Mesenchymal stem cell (in vitro differentiated cells and primary cell): ENCODE measurements around the gene CACNA1C.

Source experiments
- DNase-seq: peaks from one replicate; pipeline ENCODE4 v3.0.0-alpha.2; 2013
- H2AFZ ChIP-seq: one replicate; pipeline ENCODE4 v1.6.1; 2013; ENCODE audit warnings: low read depth, mild to moderate bottlenecking, control low read depth, inconsistent platforms, low read length, moderate library complexity
- H2AK5ac ChIP-seq: 2 replicates; pipeline ENCODE4 v1.6.1; 2013; ENCODE audit warnings: low read length, moderate library complexity, mild to moderate bottlenecking, inconsistent platforms; ENCODE audit not compliant: severe bottlenecking
- H2BK120ac ChIP-seq: one replicate; pipeline ENCODE4 v1.6.1; 2013; ENCODE audit warnings: low read depth, mild to moderate bottlenecking, inconsistent platforms, low read length, moderate library complexity
- H2BK12ac ChIP-seq, 2 experiments: one replicate each; pipeline ENCODE4 v1.6.1; 2013; ENCODE audit warnings: inconsistent platforms in 2 of 2, low read length in 2 of 2, mild to moderate bottlenecking in 2 of 2, moderate library complexity in 2 of 2, control low read depth in 1 of 2
- H2BK15ac ChIP-seq: one replicate; pipeline ENCODE4 v1.6.1; 2013; ENCODE audit warnings: mild to moderate bottlenecking, low read depth, inconsistent platforms; ENCODE audit not compliant: poor library complexity, severe bottlenecking
- H2BK5ac ChIP-seq: 2 replicates; pipeline ENCODE4 v1.6.1; 2013; ENCODE audit warnings: low read depth, mild to moderate bottlenecking, low read length, control low read depth, inconsistent platforms; ENCODE audit not compliant: poor library complexity, severe bottlenecking
- H3K14ac ChIP-seq, 2 experiments: one replicate each; pipeline ENCODE4 v1.6.1; 2013; ENCODE audit warnings: inconsistent platforms in 2 of 2, low read length in 2 of 2, control low read depth in 1 of 2, mild to moderate bottlenecking in 1 of 2, moderate library complexity in 1 of 2
- H3K18ac ChIP-seq, 2 experiments: one replicate each; pipeline ENCODE4 v1.6.1; 2013; ENCODE audit warnings: inconsistent platforms in 2 of 2, low read length in 2 of 2, control low read depth in 1 of 2, low read depth in 1 of 2, mild to moderate bottlenecking in 1 of 2
- H3K23ac ChIP-seq, 2 experiments: one replicate each; pipeline ENCODE4 v1.6.1; 2013; ENCODE audit warnings: inconsistent platforms in 2 of 2, low read length in 2 of 2, mild to moderate bottlenecking in 2 of 2, moderate library complexity in 2 of 2, control low read depth in 1 of 2
- H3K27ac ChIP-seq: 2 replicates; pipeline ENCODE4 v1.5.1; 2013; ENCODE audit warnings: mild to moderate bottlenecking, moderate library complexity, low read length, control low read depth, inconsistent platforms; ENCODE audit not compliant: poor library complexity, severe bottlenecking
- H3K27me3 ChIP-seq, 2 experiments: 2 replicates each; pipeline versions ENCODE4 v1.6.1 to v1.7.0; 2013; ENCODE audit warnings: low read length in 2 of 2, mild to moderate bottlenecking in 2 of 2, moderate library complexity in 2 of 2, control low read depth in 1 of 2, inconsistent platforms in 1 of 2; ENCODE audit not compliant: control insufficient read depth in 1 of 2, insufficient read depth in 1 of 2
- H3K36me3 ChIP-seq, 2 experiments: 2 replicates each; pipeline versions ENCODE4 v1.6.1 to v1.7.0; 2013; ENCODE audit warnings: low read length in 2 of 2, control low read depth in 1 of 2, inconsistent platforms in 1 of 2, low read depth in 1 of 2, mild to moderate bottlenecking in 1 of 2; ENCODE audit not compliant: insufficient read depth in 2 of 2, control insufficient read depth in 1 of 2
- H3K4ac ChIP-seq, 2 experiments: one replicate each; pipeline ENCODE4 v1.6.1; 2013; ENCODE audit warnings: inconsistent platforms in 2 of 2, low read length in 2 of 2, mild to moderate bottlenecking in 2 of 2, moderate library complexity in 2 of 2, control low read depth in 1 of 2, low read depth in 1 of 2
- H3K4me1 ChIP-seq: 2 replicates; pipeline ENCODE4 v1.6.1; 2013; ENCODE audit warnings: low read depth, low read length, control low read depth; ENCODE audit not compliant: control insufficient read depth, insufficient read depth
- H3K4me2 ChIP-seq: 2 replicates; pipeline ENCODE4 v1.6.1; 2013; ENCODE audit warnings: low read length, mild to moderate bottlenecking, inconsistent platforms; ENCODE audit not compliant: poor library complexity, severe bottlenecking
- H3K4me3 ChIP-seq, 2 experiments: 2 replicates each; pipeline versions ENCODE4 v1.5.1 to v1.7.0; 2013; ENCODE audit warnings: low read length in 2 of 2, mild to moderate bottlenecking in 2 of 2, control low read depth in 1 of 2, low read depth in 1 of 2; ENCODE audit not compliant: insufficient read depth in 1 of 2
- H3K79me1 ChIP-seq: replicated peaks from 2 replicates; pipeline ENCODE4 v1.6.1; 2013; ENCODE audit warnings: mild to moderate bottlenecking, control low read depth, low read length, inconsistent platforms; ENCODE audit not compliant: poor library complexity, severe bottlenecking
- H3K9ac ChIP-seq: 2 replicates; pipeline ENCODE4 v1.7.0; 2013; ENCODE audit warnings: mild to moderate bottlenecking, low read length, moderate library complexity
- H3K9me3 ChIP-seq: 2 replicates; pipeline ENCODE4 v1.7.0; 2013; ENCODE audit warnings: mild to moderate bottlenecking, low read length; ENCODE audit not compliant: control insufficient read depth
- H4K8ac ChIP-seq: one replicate; pipeline ENCODE4 v1.6.1; 2013; ENCODE audit warnings: inconsistent platforms, mild to moderate bottlenecking, low read length, moderate library complexity
- H4K91ac ChIP-seq: one replicate; pipeline ENCODE4 v1.6.1; 2013; ENCODE audit warnings: mild to moderate bottlenecking, low read length, inconsistent platforms
- WGBS: methylation state at CpG from one replicate; pipeline ENCODE4 v1.1.7; 2013; ENCODE audit warnings: mixed read lengths; 5-methylcytosine and 5-hydroxymethylcytosine counted together

Gene CACNA1C

DNA sequence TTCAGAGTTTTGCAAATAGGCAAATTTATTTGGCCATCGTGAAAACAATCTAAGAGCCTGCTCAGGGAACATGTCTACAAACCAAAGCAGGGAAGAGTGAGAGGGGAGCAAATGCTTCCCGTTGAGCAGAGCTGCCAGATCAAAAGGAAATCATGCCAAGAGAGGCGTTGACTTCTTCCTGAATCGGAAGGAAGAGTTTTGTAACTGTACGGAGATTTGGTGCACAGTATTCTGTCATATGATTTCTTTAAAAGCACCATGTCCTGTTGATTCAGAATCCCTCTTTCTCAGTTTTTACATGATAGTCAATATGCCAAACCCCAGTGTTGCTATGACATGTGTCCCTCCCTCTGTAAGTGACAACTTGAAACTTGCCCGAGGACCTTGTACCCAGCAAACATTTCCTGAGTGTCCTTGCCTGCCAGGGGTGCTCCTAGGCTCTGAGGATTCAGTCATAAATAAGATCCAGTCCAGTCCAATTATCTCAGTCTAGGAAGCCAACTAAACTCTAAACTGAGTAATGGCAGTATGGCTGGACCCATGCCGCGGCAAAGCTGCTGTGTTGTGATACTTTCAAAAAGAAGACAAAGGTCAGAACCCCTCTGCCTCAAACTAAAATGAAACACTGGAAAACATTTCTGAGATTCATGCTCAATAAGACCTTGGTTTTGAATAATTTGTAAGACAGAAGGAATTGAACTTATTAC, 441.9 kb downstream of the CACNA1C start:
- no peak for DNase-seq
- Histone ChIP-seq H4K8ac (no peak overlapping the region), H2AFZ (no peak overlapping the region), H2AK5ac (no peak overlapping the region), H3K4me1 (no peaks in the 10 kb centered on the region), H3K18ac (no peak overlapping the region), H2BK5ac (no peak overlapping the region), H3K27me3 (peaks cover 0 to 4% of the 10 kb centered on the region in 2 experiments), H3K4ac (no peak overlapping the region), H3K23ac (no peak overlapping the region), H3K36me3 (peaks cover 0 to 18% of the 10 kb centered on the region in 2 experiments), H3K4me3 (peak overlapping the region in 1 of 2 experiments; percentile 41), H3K9me3 (no peaks in the 10 kb centered on the region), H2BK12ac (no peak overlapping the region), H3K14ac (no peak overlapping the region), H3K27ac (no peak overlapping the region), H3K79me1 (no peaks in the 10 kb centered on the region), H3K9ac (peak overlapping the region; percentile 31), H4K91ac (no peak overlapping the region), H2BK15ac (no peak overlapping the region), H2BK120ac (no peak overlapping the region), H3K4me2 (no peak overlapping the region)
- 96% methylated on average over 8 of the region's 8 CpGs for WGBS

DNA sequence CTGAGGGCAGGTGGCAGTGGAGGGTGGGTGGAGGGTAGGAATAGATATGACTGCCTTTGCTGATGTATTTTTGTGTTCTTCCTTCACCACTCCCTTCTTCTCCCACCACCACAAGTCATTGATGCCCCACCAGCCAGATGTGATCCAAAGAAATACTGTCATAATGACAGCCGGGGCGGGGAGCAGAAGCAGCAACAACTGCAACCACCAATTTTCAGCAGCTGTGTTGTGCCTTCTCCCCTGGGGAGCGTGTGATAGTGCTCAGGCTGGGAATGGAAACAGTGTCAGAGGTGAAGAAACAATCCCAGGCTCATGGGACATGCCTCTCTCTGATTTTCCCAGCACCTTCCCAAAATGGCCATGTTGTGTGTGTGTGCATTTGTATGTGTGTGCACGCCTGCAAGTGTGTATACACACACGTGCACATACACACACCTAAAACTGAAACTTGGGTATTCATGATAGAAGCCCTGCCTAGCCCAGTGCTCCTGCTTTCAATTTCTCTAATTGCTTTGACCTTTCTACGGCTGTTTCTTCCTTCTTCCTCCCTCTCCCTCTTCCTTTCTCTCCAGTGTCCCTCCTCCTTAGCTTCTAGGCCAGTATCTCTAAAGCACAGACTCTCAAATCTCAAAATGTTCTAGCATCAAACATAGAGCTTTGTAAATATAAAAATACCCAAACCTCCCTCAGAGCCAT, 442.8 kb downstream of the CACNA1C start:
- Histone ChIP-seq H4K91ac (no peak overlapping the region), H3K14ac (no peak overlapping the region), H3K4me1 (no peaks in the 10 kb centered on the region), H2BK5ac (no peak overlapping the region), H3K4me2 (no peak overlapping the region), H3K36me3 (peaks cover 0 to 14% of the 10 kb centered on the region in 2 experiments), H3K4me3 (no peak overlapping the region), H2AK5ac (no peak overlapping the region), H3K79me1 (no peaks in the 10 kb centered on the region), H2BK15ac (no peak overlapping the region), H3K4ac (no peak overlapping the region), H3K27ac (no peak overlapping the region), H3K18ac (no peak overlapping the region), H3K9me3 (no peaks in the 10 kb centered on the region), H2BK12ac (no peak overlapping the region), H4K8ac (no peak overlapping the region), H2BK120ac (no peak overlapping the region), H3K23ac (no peak overlapping the region), H2AFZ (no peak overlapping the region), H3K27me3 (peaks cover 0 to 4% of the 10 kb centered on the region in 2 experiments), H3K9ac (no peak overlapping the region)
- WGBS = 82% methylated on average over 5 of the region's 6 CpGs
- no peak for DNase-seq

DNA sequence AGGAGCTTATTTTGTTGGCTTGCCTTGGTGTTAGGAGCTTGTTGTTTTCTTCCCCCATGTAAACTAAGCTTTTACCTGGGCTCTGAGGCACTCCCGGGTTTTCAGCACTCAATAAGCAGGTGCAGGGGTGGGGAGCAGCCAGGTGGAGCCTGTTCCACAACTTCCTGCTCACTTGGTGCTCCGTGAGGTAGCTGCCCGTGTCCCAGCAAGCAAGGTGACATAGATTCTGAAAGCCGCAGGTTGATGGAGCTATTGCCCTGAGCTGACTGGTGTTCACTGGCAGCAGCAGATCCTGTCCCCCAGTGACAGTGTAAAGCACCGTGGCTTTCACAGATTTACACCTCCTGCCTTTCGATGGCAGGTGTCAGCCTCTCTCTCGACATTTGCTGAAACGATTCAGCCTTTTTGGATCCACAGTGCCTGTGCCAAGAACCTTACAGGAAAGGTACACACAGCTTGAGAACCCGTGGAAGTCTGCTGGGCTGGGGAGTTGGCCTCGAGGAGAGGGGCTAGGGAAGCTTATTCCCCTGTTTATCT, 446.2 kb downstream of the CACNA1C start:
- Histone ChIP-seq H2BK15ac (no peak overlapping the region), H2AK5ac (no peak overlapping the region), H3K9ac (no peak overlapping the region), H4K91ac (no peak overlapping the region), H4K8ac (no peak overlapping the region), H3K27ac (no peak overlapping the region), H3K4me2 (no peak overlapping the region), H3K14ac (no peak overlapping the region), H3K4me1 (no peaks in the 10 kb centered on the region), H2BK5ac (no peak overlapping the region), H3K27me3 (peaks cover 0 to 4% of the 10 kb centered on the region in 2 experiments), H3K23ac (no peak overlapping the region), H3K9me3 (no peaks in the 10 kb centered on the region), H2BK12ac (no peak overlapping the region), H3K4ac (no peak overlapping the region), H2AFZ (no peak overlapping the region), H2BK120ac (no peak overlapping the region), H3K36me3 (peaks cover 0 to 16% of the 10 kb centered on the region in 2 experiments), H3K4me3 (no peak overlapping the region), H3K79me1 (no peaks in the 10 kb centered on the region), H3K18ac (no peak overlapping the region)
- WGBS = 79% methylated on average over 10 of the region's 10 CpGs
- DNase-seq = no peak

DNA sequence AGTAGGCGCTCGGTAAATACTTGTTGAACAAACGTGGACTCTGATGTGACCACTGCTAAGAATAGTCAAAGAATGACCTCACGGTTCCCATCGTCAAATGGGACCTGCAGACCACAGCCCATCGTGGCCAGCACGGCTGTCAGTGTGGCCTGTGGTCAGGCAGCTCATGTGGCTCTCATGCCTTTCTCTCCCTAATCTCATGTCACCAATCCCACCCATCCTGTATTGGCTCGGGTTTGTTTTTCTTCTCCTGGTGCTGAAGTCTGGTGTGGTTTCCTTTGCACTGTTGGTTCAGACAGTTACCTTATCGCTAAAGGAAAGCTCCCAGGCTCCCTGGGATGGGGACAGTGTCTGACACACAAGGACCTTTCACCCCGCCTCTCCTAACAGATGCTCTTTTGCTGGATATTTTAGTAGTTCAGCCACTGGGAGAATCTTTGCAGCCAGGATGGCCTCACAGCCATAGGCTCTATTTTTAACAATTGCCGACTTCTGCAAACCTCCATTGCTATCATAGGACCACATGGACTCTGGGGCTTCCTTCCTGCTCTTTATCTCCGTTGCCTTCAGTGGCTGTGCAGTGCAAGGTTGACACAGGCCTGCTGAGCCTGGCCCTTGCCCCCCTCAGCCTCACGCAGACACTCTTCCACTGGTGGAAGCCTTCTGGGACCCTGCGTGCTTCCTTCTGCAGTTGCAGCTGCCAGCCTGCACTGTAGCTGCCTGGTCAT, 448.8 kb downstream of the CACNA1C start:
- peak overlapping the region in 1 of 2 experiments; percentile 14 for H3K14ac ChIP-seq
- no peaks in the 10 kb centered on the region for H3K4me1 ChIP-seq
- no peaks in the 10 kb centered on the region for H3K27me3 ChIP-seq
- no peak overlapping the region for H2AK5ac ChIP-seq
- no peak overlapping the region for H2BK12ac ChIP-seq
- H3K4me2 ChIP-seq = no peak overlapping the region
- no peak overlapping the region for H3K27ac ChIP-seq
- H3K9me3 ChIP-seq = no peaks in the 10 kb centered on the region
- peaks cover 0 to 23% of the 10 kb centered on the region in 2 experiments for H3K36me3 ChIP-seq
- no peak overlapping the region for H3K9ac ChIP-seq
- no peak overlapping the region for H3K4me3 ChIP-seq
- DNase-seq = no peak
- 65% methylated on average over 13 of the region's 14 CpGs for WGBS
- H3K23ac ChIP-seq = no peak overlapping the region
- no peak overlapping the region for H2BK15ac ChIP-seq
- no peak overlapping the region for H2BK5ac ChIP-seq
- no peak overlapping the region for H3K4ac ChIP-seq
- H2BK120ac ChIP-seq = no peak overlapping the region
- no peak overlapping the region for H4K91ac ChIP-seq
- no peak overlapping the region for H2AFZ ChIP-seq
- peak overlapping the region in 1 of 2 experiments; percentile 3 for H3K18ac ChIP-seq
- no peaks in the 10 kb centered on the region for H3K79me1 ChIP-seq
- no peak overlapping the region for H4K8ac ChIP-seq
